ENCODE results near the gene FGF9.

- TF ChIP-seq POLR2A (IDR thresholded peaks at IDR 0.05; ENCODE audit: low read length) (no peak), GATA1 (IDR thresholded peaks at IDR 0.05; ENCODE audit: low read depth, low read length) (no peak)
Measured at GRCh38 chr13:21719463-21719862, 48.6 kb downstream of the FGF9 start.

Measured in erythroblast (primary cell).